ENCODE measurements around the gene DAAM1. TPM values are rescaled to one million over a fixed set of nuclear protein-coding genes. Genes with fewer than 3 reads are reported as not detected.

Gene DAAM1
- total RNA-seq, 1 donor from 2014 or later, result 38.0 TPM

DNA sequence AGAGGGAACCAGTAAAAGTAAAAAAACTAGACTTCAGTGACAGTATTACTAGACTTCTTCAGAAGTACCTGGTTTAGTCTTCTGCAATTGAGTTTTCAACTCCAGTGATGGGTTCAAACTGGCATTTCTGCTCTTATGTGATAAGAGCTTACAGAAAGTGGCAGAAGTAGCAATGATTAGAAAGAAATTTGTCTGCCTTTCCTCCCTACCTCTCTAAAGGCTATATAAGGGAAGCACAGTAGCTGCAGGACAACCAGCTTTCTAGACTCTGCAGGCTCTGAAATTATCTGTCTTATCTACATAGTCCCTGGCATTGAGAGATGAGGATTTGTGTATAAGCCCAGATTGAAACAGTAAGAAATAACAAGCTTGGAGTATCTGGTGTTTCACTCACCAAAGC is 107.5 kb downstream of the DAAM1 start:
- Mint-ChIP-seq H3K27ac (ENCODE audit: unreplicated experiment) (no peak overlapping the region), H3K27me3 (ENCODE audit: low read depth, unreplicated experiment) (no peaks in the 10 kb centered on the region), H3K4me1 (ENCODE audit: low read depth, unreplicated experiment) (peaks cover 29% of the 10 kb centered on the region), H3K4me3 (ENCODE audit: unreplicated experiment) (no peak overlapping the region), H3K36me3 (ENCODE audit: low read depth, unreplicated experiment) (peaks cover 15% of the 10 kb centered on the region), H3K9me3 (ENCODE audit: unreplicated experiment) (no peaks in the 10 kb centered on the region)
- Histone ChIP-seq H3K4me1 (ENCODE audit: insufficient read depth, low read length) (peaks cover 13% of the 10 kb centered on the region), H3K9me3 (ENCODE audit: insufficient read depth, low read depth, low read length) (no peaks in the 10 kb centered on the region), H3K79me2 (ENCODE audit: insufficient read depth, low read length) (peaks cover 2% of the 10 kb centered on the region), H4K20me1 (ENCODE audit: insufficient read depth, low read length) (no peaks in the 10 kb centered on the region), H3K27me3 (ENCODE audit: insufficient read depth, low read length) (no peaks in the 10 kb centered on the region), H3K4me2 (ENCODE audit: low read length) (no peak overlapping the region), H3K4me3 (ENCODE audit: insufficient read depth, low read depth, low read length) (no peak overlapping the region), H3K36me3 (ENCODE audit: insufficient read depth, low read length) (no peaks in the 10 kb centered on the region), H3K27ac (ENCODE audit: low read depth, low read length) (no peak overlapping the region), H2AFZ (ENCODE audit: low read depth, low read length) (no peak overlapping the region), H3K9ac (ENCODE audit: low read length) (no peak overlapping the region)
- DNase-seq (ENCODE audit: low read depth), result no peak
- no peak for FAIRE-seq
- TF ChIP-seq, protein P1, sequence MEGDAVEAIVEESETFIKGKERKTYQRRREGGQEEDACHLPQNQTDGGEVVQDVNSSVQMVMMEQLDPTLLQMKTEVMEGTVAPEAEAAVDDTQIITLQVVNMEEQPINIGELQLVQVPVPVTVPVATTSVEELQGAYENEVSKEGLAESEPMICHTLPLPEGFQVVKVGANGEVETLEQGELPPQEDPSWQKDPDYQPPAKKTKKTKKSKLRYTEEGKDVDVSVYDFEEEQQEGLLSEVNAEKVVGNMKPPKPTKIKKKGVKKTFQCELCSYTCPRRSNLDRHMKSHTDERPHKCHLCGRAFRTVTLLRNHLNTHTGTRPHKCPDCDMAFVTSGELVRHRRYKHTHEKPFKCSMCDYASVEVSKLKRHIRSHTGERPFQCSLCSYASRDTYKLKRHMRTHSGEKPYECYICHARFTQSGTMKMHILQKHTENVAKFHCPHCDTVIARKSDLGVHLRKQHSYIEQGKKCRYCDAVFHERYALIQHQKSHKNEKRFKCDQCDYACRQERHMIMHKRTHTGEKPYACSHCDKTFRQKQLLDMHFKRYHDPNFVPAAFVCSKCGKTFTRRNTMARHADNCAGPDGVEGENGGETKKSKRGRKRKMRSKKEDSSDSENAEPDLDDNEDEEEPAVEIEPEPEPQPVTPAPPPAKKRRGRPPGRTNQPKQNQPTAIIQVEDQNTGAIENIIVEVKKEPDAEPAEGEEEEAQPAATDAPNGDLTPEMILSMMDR (IDR thresholded peaks at IDR 0.05; ENCODE audit: insufficient read depth, low read depth, low read length), result no peak
- TF ChIP-seq EZH2 (IDR thresholded peaks at IDR 0.05; ENCODE audit: insufficient read depth, low read length), result no peak

DNA sequence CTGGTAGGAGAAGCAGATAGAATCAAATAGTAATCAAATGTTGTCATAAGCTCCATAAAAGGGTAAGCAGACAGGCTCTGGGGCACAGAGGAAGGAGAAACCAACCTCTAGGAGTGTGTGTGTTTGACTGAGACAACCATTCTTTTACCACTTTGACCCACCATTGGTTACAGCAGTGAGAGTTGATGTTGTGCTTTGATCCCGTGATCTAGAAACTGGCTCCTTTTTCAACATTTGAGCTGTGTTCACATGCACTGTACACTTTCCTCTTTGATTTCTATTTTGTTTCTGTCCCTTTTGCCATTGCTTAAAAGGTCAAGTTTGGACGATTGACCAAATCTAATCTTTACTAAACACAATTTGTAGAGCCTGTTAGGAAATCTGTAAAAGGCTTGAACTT is 108.0 kb downstream of the DAAM1 start:
- no peak overlapping the region for H3K27ac ChIP-seq (ENCODE audit: low read depth, low read length)
- peaks cover 13% of the 10 kb centered on the region for H3K4me1 ChIP-seq (ENCODE audit: insufficient read depth, low read length)
- no peaks in the 10 kb centered on the region for H3K36me3 ChIP-seq (ENCODE audit: insufficient read depth, low read length)
- no peaks in the 10 kb centered on the region for H3K27me3 Mint-ChIP-seq (ENCODE audit: low read depth, unreplicated experiment)
- H3K4me3 ChIP-seq (ENCODE audit: insufficient read depth, low read depth, low read length), result no peak overlapping the region
- no peak overlapping the region for H3K4me2 ChIP-seq (ENCODE audit: low read length)
- H3K79me2 ChIP-seq (ENCODE audit: insufficient read depth, low read length), result peaks cover 2% of the 10 kb centered on the region
- peaks cover 32% of the 10 kb centered on the region for H3K4me1 Mint-ChIP-seq (ENCODE audit: low read depth, unreplicated experiment)
- no peak for DNase-seq (ENCODE audit: low read depth)
- TF ChIP-seq, protein P1 (IDR thresholded peaks at IDR 0.05; ENCODE audit: insufficient read depth, low read depth, low read length), result no peak
- no peak for TF ChIP-seq EZH2 (IDR thresholded peaks at IDR 0.05; ENCODE audit: insufficient read depth, low read length)
- H3K9me3 ChIP-seq (ENCODE audit: insufficient read depth, low read depth, low read length), result no peaks in the 10 kb centered on the region
- FAIRE-seq, result no peak
- H4K20me1 ChIP-seq (ENCODE audit: insufficient read depth, low read length), result no peaks in the 10 kb centered on the region
- no peak overlapping the region for H3K4me3 Mint-ChIP-seq (ENCODE audit: unreplicated experiment)
- H3K27me3 ChIP-seq (ENCODE audit: insufficient read depth, low read length), result no peaks in the 10 kb centered on the region
- no peaks in the 10 kb centered on the region for H3K9me3 Mint-ChIP-seq (ENCODE audit: unreplicated experiment)
- no peak overlapping the region for H3K9ac ChIP-seq (ENCODE audit: low read length)
- H3K27ac Mint-ChIP-seq (ENCODE audit: unreplicated experiment), result no peak overlapping the region
- peaks cover 12% of the 10 kb centered on the region for H3K36me3 Mint-ChIP-seq (ENCODE audit: low read depth, unreplicated experiment)
- H2AFZ ChIP-seq (ENCODE audit: low read depth, low read length), result no peak overlapping the region

DNA sequence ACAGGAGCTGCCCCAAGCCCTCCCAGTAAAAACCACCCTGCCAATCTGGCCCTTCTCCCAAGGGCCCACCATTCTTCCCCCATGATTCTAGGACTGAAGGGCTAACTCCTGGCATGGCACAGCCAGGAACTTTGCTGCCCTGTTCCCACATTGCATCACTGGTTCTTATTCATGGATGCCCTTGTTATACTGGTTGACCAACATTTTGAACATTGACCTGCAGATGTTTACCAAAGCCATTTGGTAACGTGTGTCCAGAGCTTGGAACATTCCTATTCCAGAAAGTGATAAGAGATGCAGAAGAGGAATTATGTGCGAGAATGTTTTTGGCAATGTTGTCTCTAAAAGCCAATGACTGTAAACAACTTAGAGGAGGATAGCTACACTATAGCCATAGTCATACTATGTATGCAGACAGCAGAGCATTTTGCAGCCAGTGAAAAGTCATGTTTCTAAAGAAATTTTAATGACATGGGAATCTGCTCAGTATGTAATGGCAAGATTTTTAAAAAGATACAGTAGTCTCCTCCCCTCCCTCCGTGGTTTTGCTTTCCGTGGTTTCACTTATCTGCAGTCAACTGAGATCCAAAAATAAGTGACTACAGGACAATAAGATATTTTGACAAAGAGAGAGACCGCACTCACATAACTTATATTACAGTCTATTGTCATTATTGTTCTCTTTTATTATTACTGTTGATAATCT is 108.8 kb downstream of the DAAM1 start:
- no peak for TF ChIP-seq EZH2 (IDR thresholded peaks at IDR 0.05; ENCODE audit: insufficient read depth, low read length)
- TF ChIP-seq, protein P1 (IDR thresholded peaks at IDR 0.05; ENCODE audit: insufficient read depth, low read depth, low read length), result no peak
- no peak overlapping the region for H3K4me3 Mint-ChIP-seq (ENCODE audit: unreplicated experiment)
- FAIRE-seq, result no peak
- no peak for DNase-seq (ENCODE audit: low read depth)
- peaks cover 32% of the 10 kb centered on the region for H3K4me1 Mint-ChIP-seq (ENCODE audit: low read depth, unreplicated experiment)
- Histone ChIP-seq H3K9me3 (ENCODE audit: insufficient read depth, low read depth, low read length) (no peaks in the 10 kb centered on the region), H3K4me1 (ENCODE audit: insufficient read depth, low read length) (peaks cover 13% of the 10 kb centered on the region), H3K4me3 (ENCODE audit: insufficient read depth, low read depth, low read length) (no peak overlapping the region), H4K20me1 (ENCODE audit: insufficient read depth, low read length) (no peaks in the 10 kb centered on the region), H3K4me2 (ENCODE audit: low read length) (no peak overlapping the region), H3K27ac (ENCODE audit: low read depth, low read length) (no peak overlapping the region), H3K27me3 (ENCODE audit: insufficient read depth, low read length) (no peaks in the 10 kb centered on the region), H3K9ac (ENCODE audit: low read length) (no peak overlapping the region), H2AFZ (ENCODE audit: low read depth, low read length) (no peak overlapping the region), H3K36me3 (ENCODE audit: insufficient read depth, low read length) (no peaks in the 10 kb centered on the region), H3K79me2 (ENCODE audit: insufficient read depth, low read length) (peaks cover 2% of the 10 kb centered on the region)
- H3K9me3 Mint-ChIP-seq (ENCODE audit: unreplicated experiment), result no peaks in the 10 kb centered on the region
- peaks cover 5% of the 10 kb centered on the region for H3K36me3 Mint-ChIP-seq (ENCODE audit: low read depth, unreplicated experiment)
- no peak overlapping the region for H3K27ac Mint-ChIP-seq (ENCODE audit: unreplicated experiment)
- H3K27me3 Mint-ChIP-seq (ENCODE audit: low read depth, unreplicated experiment), result no peaks in the 10 kb centered on the region

Measured in astrocyte (in vitro differentiated cells and primary cell).